SK-N-SH (cell line): ENCODE measurements around the gene SPTBN5.

ENCODE experiments used
- EP300 ChIP-seq, 2 experiments: IDR thresholded peaks; 2 replicates each; pipeline versions ENCODE4 v1.4.0 to v1.6.1; 2012; ENCODE audit warnings: borderline replicate concordance in 1 of 2, low read depth in 1 of 2, low read length in 1 of 2
- FOXM1 ChIP-seq: IDR thresholded peaks from 2 replicates; pipeline ENCODE4 v1.4.0; 2012; ENCODE audit warnings: low read depth, mild to moderate bottlenecking
- GABPA ChIP-seq: IDR thresholded peaks from 2 replicates; pipeline ENCODE4 v1.4.0; 2012; ENCODE audit warnings: low read depth, mild to moderate bottlenecking
- MXI1 ChIP-seq: IDR thresholded peaks from 2 replicates; pipeline ENCODE4 v1.6.1; 2012; ENCODE audit warnings: mild to moderate bottlenecking, low read depth, low read length, improper control_type of control experiment
- NRF1 ChIP-seq: IDR thresholded peaks from 2 replicates; pipeline ENCODE4 v1.6.1; 2012; ENCODE audit warnings: low read depth, mild to moderate bottlenecking, low read length
- POLR2AphosphoS5 ChIP-seq: IDR thresholded peaks from 2 replicates; pipeline ENCODE4 v1.6.1; 2012; ENCODE audit warnings: low read depth, low read length
- TAF1 ChIP-seq: IDR thresholded peaks from 2 replicates; pipeline ENCODE4 v1.6.1; 2012; ENCODE audit warnings: low read depth, mild to moderate bottlenecking, low read length, moderate library complexity, borderline replicate concordance
- TF ChIP-seq, protein P1 (sequence below): fragments of 200-600 bp; sonication (generic); IDR thresholded peaks from 2 replicates; pipeline ENCODE4 v1.6.1; 2017; ENCODE audit warnings: antibody characterized with exemption, mild to moderate bottlenecking, moderate library complexity
- TF ChIP-seq, protein P2 (sequence below): IDR thresholded peaks from 2 replicates; pipeline ENCODE4 v1.4.0; 2012; ENCODE audit warnings: low read depth
- TF ChIP-seq, protein P3 (sequence below): IDR thresholded peaks from 2 replicates; pipeline ENCODE4 v1.6.1; 2012; ENCODE audit warnings: mild to moderate bottlenecking, low read depth, low read length, moderate library complexity
- TF ChIP-seq, protein P4 (sequence below): fragments of 150-350 bp; IDR thresholded peaks from 2 replicates; pipeline ENCODE4 v1.6.1; 2017; ENCODE audit warnings: antibody characterized with exemption, low read length, low read depth, borderline replicate concordance
- TF ChIP-seq, protein P5 (sequence below): IDR thresholded peaks from 2 replicates; pipeline ENCODE4; 2012

DNA sequence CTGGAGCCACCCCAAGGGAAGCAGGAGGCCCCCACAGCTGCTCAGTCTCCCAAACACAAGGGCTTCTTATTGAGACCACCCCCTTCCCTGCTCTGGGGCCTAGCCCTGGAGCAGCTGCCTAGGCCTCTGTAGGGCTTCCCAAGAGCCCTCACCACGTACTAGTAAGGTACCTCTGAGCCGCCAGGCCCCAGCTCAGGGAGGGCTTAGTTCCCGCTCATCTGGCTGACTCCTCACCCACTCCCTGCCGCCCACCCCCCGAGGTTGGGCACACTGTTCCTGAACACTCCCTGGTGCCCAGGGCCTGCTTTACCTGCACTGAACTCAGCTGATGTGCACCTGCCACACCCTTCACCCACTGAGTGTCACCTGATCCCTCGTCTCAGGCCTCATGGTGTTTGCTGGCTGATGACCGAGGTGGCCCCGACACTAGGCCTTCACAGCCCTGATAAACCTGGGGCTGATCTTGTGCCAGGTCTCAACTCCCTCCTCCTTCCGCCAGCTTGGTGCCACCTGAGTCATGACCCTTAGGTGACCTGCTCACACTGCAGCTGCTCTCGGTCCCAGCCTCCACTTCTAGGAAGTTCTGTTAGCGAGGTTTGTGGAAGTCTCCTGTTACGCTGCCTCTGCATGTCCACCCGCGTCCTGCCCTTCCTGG lies 18.0 kb upstream of the SPTBN5 start:
- TF ChIP-seq TAF1 (no peak), NRF1 (no peak), POLR2AphosphoS5 (no peak), FOXM1 (no peak), EP300 (IDR thresholded peaks at IDR 0.05; ENCODE audit: borderline replicate concordance in 1 of 2, low read depth in 1 of 2, low read length in 1 of 2) (no peak), GABPA (no peak), MXI1 (no peak)
- TF ChIP-seq, protein P1, sequence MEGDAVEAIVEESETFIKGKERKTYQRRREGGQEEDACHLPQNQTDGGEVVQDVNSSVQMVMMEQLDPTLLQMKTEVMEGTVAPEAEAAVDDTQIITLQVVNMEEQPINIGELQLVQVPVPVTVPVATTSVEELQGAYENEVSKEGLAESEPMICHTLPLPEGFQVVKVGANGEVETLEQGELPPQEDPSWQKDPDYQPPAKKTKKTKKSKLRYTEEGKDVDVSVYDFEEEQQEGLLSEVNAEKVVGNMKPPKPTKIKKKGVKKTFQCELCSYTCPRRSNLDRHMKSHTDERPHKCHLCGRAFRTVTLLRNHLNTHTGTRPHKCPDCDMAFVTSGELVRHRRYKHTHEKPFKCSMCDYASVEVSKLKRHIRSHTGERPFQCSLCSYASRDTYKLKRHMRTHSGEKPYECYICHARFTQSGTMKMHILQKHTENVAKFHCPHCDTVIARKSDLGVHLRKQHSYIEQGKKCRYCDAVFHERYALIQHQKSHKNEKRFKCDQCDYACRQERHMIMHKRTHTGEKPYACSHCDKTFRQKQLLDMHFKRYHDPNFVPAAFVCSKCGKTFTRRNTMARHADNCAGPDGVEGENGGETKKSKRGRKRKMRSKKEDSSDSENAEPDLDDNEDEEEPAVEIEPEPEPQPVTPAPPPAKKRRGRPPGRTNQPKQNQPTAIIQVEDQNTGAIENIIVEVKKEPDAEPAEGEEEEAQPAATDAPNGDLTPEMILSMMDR = no peak
- TF ChIP-seq, protein P2, sequence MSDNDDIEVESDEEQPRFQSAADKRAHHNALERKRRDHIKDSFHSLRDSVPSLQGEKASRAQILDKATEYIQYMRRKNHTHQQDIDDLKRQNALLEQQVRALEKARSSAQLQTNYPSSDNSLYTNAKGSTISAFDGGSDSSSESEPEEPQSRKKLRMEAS = no peak
- TF ChIP-seq, protein P3, sequence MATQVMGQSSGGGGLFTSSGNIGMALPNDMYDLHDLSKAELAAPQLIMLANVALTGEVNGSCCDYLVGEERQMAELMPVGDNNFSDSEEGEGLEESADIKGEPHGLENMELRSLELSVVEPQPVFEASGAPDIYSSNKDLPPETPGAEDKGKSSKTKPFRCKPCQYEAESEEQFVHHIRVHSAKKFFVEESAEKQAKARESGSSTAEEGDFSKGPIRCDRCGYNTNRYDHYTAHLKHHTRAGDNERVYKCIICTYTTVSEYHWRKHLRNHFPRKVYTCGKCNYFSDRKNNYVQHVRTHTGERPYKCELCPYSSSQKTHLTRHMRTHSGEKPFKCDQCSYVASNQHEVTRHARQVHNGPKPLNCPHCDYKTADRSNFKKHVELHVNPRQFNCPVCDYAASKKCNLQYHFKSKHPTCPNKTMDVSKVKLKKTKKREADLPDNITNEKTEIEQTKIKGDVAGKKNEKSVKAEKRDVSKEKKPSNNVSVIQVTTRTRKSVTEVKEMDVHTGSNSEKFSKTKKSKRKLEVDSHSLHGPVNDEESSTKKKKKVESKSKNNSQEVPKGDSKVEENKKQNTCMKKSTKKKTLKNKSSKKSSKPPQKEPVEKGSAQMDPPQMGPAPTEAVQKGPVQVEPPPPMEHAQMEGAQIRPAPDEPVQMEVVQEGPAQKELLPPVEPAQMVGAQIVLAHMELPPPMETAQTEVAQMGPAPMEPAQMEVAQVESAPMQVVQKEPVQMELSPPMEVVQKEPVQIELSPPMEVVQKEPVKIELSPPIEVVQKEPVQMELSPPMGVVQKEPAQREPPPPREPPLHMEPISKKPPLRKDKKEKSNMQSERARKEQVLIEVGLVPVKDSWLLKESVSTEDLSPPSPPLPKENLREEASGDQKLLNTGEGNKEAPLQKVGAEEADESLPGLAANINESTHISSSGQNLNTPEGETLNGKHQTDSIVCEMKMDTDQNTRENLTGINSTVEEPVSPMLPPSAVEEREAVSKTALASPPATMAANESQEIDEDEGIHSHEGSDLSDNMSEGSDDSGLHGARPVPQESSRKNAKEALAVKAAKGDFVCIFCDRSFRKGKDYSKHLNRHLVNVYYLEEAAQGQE = no peak
- TF ChIP-seq, protein P4, sequence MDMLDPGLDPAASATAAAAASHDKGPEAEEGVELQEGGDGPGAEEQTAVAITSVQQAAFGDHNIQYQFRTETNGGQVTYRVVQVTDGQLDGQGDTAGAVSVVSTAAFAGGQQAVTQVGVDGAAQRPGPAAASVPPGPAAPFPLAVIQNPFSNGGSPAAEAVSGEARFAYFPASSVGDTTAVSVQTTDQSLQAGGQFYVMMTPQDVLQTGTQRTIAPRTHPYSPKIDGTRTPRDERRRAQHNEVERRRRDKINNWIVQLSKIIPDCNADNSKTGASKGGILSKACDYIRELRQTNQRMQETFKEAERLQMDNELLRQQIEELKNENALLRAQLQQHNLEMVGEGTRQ = no peak
- TF ChIP-seq, protein P5, sequence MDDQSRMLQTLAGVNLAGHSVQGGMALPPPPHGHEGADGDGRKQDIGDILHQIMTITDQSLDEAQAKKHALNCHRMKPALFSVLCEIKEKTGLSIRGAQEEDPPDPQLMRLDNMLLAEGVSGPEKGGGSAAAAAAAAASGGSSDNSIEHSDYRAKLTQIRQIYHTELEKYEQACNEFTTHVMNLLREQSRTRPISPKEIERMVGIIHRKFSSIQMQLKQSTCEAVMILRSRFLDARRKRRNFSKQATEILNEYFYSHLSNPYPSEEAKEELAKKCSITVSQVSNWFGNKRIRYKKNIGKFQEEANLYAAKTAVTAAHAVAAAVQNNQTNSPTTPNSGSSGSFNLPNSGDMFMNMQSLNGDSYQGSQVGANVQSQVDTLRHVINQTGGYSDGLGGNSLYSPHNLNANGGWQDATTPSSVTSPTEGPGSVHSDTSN = no peak
